ENCODE results near the gene GPR142. TPM values are rescaled to one million over a fixed set of nuclear protein-coding genes. Genes with fewer than 3 reads are reported as not detected.
A peak's percentile ranks its signal among the peaks of the same experiment; 100 is the strongest.

Gene GPR142
- total and polyA plus RNA-seq, 2 of the 8 experiments (the other 6 are each of a cell fraction or from before 2014, with no cell fraction given), result 0.05 TPM; not detected in 1

DNA sequence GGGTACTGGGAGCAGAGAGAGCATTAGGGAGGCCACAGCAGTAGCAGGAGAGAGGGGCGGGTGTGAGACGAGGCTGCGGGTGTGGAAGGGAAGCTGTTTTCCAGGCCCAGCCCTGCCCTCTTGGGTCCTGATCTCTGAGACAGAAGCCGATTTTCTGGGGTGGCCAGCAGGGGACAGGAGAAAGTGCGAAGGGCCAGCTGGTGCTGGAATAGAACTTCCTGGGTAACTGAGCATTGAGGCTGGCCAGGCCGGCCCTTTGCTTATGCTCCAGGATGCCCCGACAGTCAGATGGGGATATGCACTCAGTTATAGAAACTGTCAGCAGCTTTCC is 6.4 kb upstream of the GPR142 start:
- H4K91ac ChIP-seq (replicated peaks; ENCODE audit: insufficient read length, low read length), result peak overlapping the region; percentile 2
- no peak overlapping the region for H4K5ac ChIP-seq (ENCODE audit: insufficient read length, low read depth, low read length)
- H3K4me1 ChIP-seq (replicated peaks in 1 of 4; ENCODE audit: control insufficient read depth in 3 of 4, insufficient read depth in 4 of 4, low read length in 3 of 4), result peaks cover 5 to 29% (median 19%) of the 10 kb centered on the region in 4 experiments
- H3K79me2 ChIP-seq (ENCODE audit: control insufficient read depth in 1 of 2, insufficient read depth in 2 of 2, low read length in 2 of 2), result no peaks in the 10 kb centered on the region
- no peak overlapping the region for H3K56ac ChIP-seq (replicated peaks; ENCODE audit: insufficient read length, low read depth, low read length)
- TF ChIP-seq MAFK (IDR thresholded peaks at IDR 0.05; ENCODE audit: low read depth, low read length) (no peak), CTCF (IDR thresholded peaks at IDR 0.05; ENCODE audit: control extremely low read depth in 1 of 3, insufficient read depth in 1 of 3, low read depth in 1 of 3, low read length in 3 of 3) (peak in 2 of 3 experiments; percentile 16 to 32; a peak in 2 of 4 replicates), SAP30 (IDR thresholded peaks at IDR 0.05; ENCODE audit: insufficient read depth, insufficient replicate concordance, low read length) (no peak), KDM1A (IDR thresholded peaks at IDR 0.05; ENCODE audit: borderline replicate concordance, low read length) (no peak)
- DNase-seq (ENCODE audit: low read depth in 1 of 2, low spot score in 2 of 2) (no peak), FAIRE-seq (no peak)
- peak overlapping the region in 3 of 4 experiments; percentile 23 to 54 (median 24); a peak in 4 of 8 replicates for H3K4me3 ChIP-seq (ENCODE audit: extremely low read depth in 1 of 4, insufficient read depth in 2 of 4, low read depth in 3 of 4, low read length in 4 of 4)
- H2BK120ac ChIP-seq (replicated peaks; ENCODE audit: low read depth, low read length), result no peak overlapping the region
- no peak overlapping the region for H3K23ac ChIP-seq (ENCODE audit: insufficient read length)
- peak overlapping the region; percentile 5 to 80; a peak in 2 of 4 replicates for H3K4me2 ChIP-seq (ENCODE audit: insufficient read depth in 1 of 2, low read depth in 2 of 2, low read length in 2 of 2)
- ChIA-PET POLR2A (ENCODE audit: partially characterized antibody) (interaction anchor here (1.1 to 1.3 kb wide), 4 partner anchors 9 to 94 kb away, joined by 3 to 4 read pairs (median 4); no protein-coding TSS in a partner anchor), CTCF (ENCODE audit: partially characterized antibody) (interaction anchor here (1.0 to 9.2 kb wide), 25 partner anchors 8 to 205 kb away, joined by 3 to 83 read pairs (median 7); partner anchors contain the start of gene GPR142)
- H2AFZ ChIP-seq (ENCODE audit: low read length), result no peak overlapping the region
- peaks cover 1% of the 10 kb centered on the region for H3K23me2 ChIP-seq (ENCODE audit: low read depth, low read length)
- no peak overlapping the region for H4K8ac ChIP-seq (ENCODE audit: extremely low read depth, insufficient read depth, low read length)
- H2AK5ac ChIP-seq (ENCODE audit: low read depth, low read length), result no peak overlapping the region
- H3K27me3 ChIP-seq (replicated peaks in 1 of 4; ENCODE audit: control insufficient read depth in 3 of 4, extremely low read depth in 1 of 4, insufficient read depth in 3 of 4, low read length in 3 of 4), result no peaks in the 10 kb centered on the region
- H3K27ac ChIP-seq (ENCODE audit: low read depth, low read length), result no peak overlapping the region
- H4K20me1 ChIP-seq (replicated peaks in 1 of 2; ENCODE audit: control insufficient read depth in 1 of 2, insufficient read depth in 2 of 2, low read length in 2 of 2), result no peaks in the 10 kb centered on the region
- no peak overlapping the region for H3K14ac ChIP-seq (ENCODE audit: insufficient read length)
- H2BK12ac ChIP-seq (ENCODE audit: low read depth, low read length), result peak overlapping the region; percentile 84; the same call in 1 of the 2 replicates
- H3K9me3 ChIP-seq (ENCODE audit: insufficient read depth in 2 of 2, low read depth in 1 of 2, low read length in 1 of 2), result no peaks in the 10 kb centered on the region
- no peak overlapping the region for H3K9ac ChIP-seq (replicated peaks in 1 of 4; ENCODE audit: extremely low read depth in 1 of 4, low read depth in 3 of 4, low read length in 3 of 4)
- H3K79me1 ChIP-seq (ENCODE audit: low read depth, low read length), result no peaks in the 10 kb centered on the region
- peak overlapping the region; percentile 81 for H3K18ac ChIP-seq (ENCODE audit: extremely low read depth, low read length)
- H3K4ac ChIP-seq (replicated peaks; ENCODE audit: insufficient read length, low read depth, low read length), result no peak overlapping the region
- 53% methylated on average over 7 of the region's 7 CpGs; no CpG with 5 or more reads in 1 of the 2 experiments for WGBS, 2 experiments (ENCODE audit: extremely low coverage in 1 of 2, insufficient coverage in 1 of 2, insufficient read length in 1 of 2, insufficient replicate concordance in 2 of 2, low coverage in 1 of 2, low lambda C conversion rate in 2 of 2, missing lambda C conversion rate in 1 of 2)
- no peak overlapping the region; the same call in 1 of the 2 replicates for H2BK15ac ChIP-seq (ENCODE audit: low read length)
- H3K36me3 ChIP-seq (ENCODE audit: control insufficient read depth in 2 of 4, insufficient read depth in 4 of 4, low read length in 3 of 4), result peaks cover 0 to 10% (median 0%) of the 10 kb centered on the region in 4 experiments; a peak in 1 of 8 replicates
- H2BK5ac ChIP-seq (ENCODE audit: low read depth, low read length), result 0 out of 2 replicates have a peak overlapping the region, but pooled peaks have one; percentile 83
- 0 out of 2 replicates have a peak overlapping the region, but pooled peaks have one; percentile 61 for H2BK20ac ChIP-seq (ENCODE audit: low read length)

Data from H1 (cell line).